HG03280 (cell line): Measurements from ENCODE around the gene PLXNA2.

ENCODE experiments used
- ATAC-seq: cut with Tn5 transposase; IDR thresholded peaks from one replicate; pipeline ENCODE4 v1.9.1; 2021; ENCODE audit warnings: mild to moderate bottlenecking, moderate library complexity; ENCODE audit not compliant: unreplicated experiment

The PLXNA2 gene

GRCh38 chr1:208207388-208208131 is 36.6 kb downstream of the PLXNA2 start:
- ATAC-seq: no peak

GRCh38 chr1:208206092-208206698 is 38.0 kb downstream of the PLXNA2 start:
- ATAC-seq: no peak

- no peak for ATAC-seq
These were observed 38.8 kb downstream of the PLXNA2 start for GRCh38 chr1:208205216-208206013.

- no peak for ATAC-seq
These were observed 39.4 kb downstream of the PLXNA2 start for GRCh38 chr1:208204779-208205178.

- no peak for ATAC-seq
These were observed 40.2 kb downstream of the PLXNA2 start for GRCh38 chr1:208203848-208204609.

- no peak for ATAC-seq
These were observed 40.9 kb downstream of the PLXNA2 start for GRCh38 chr1:208203127-208203847.

- no peak for ATAC-seq
These were observed 41.7 kb downstream of the PLXNA2 start for GRCh38 chr1:208202333-208202995.

- ATAC-seq: no peak
These were observed 43.0 kb downstream of the PLXNA2 start for GRCh38 chr1:208201229-208201628.

GRCh38 chr1:208200116-208200515 is 44.1 kb downstream of the PLXNA2 start:
- ATAC-seq: no peak

GRCh38 chr1:208198236-208198635 is 45.9 kb downstream of the PLXNA2 start:
- ATAC-seq: no peak

- no peak for ATAC-seq
These were observed 49.2 kb downstream of the PLXNA2 start for GRCh38 chr1:208194944-208195343.

GRCh38 chr1:208192995-208193394 is 51.2 kb downstream of the PLXNA2 start:
- ATAC-seq: no peak

GRCh38 chr1:208190784-208191183 is 53.4 kb downstream of the PLXNA2 start:
- no peak for ATAC-seq

- ATAC-seq: no peak
These were observed 54.5 kb downstream of the PLXNA2 start for GRCh38 chr1:208189716-208190115.

- no peak for ATAC-seq
These were observed 55.0 kb downstream of the PLXNA2 start for GRCh38 chr1:208189183-208189582.

GRCh38 chr1:208188607-208189006 is 55.6 kb downstream of the PLXNA2 start:
- ATAC-seq: no peak

- peak; percentile 65 for ATAC-seq
These were observed 56.6 kb downstream of the PLXNA2 start for GRCh38 chr1:208187499-208188041.

- ATAC-seq: no peak
These were observed 58.4 kb downstream of the PLXNA2 start for GRCh38 chr1:208185801-208186231.

GRCh38 chr1:208184966-208185654 is 59.1 kb downstream of the PLXNA2 start:
- ATAC-seq: no peak
